ENCODE results near the gene NEAT1.
A peak's percentile ranks its signal among the peaks of the same experiment; 100 is the strongest.

The NEAT1 gene

GRCh38 chr11:65411681-65412070, 10.9 kb upstream of the NEAT1 start:
- DNase-seq: peak; percentile 55

GRCh38 chr11:65412271-65413076, 10.1 kb upstream of the NEAT1 start:
- DNase-seq: peak; percentile 49

GRCh38 chr11:65413077-65413664, 9.4 kb upstream of the NEAT1 start:
- DNase-seq: peak; percentile 44

- peak; percentile 45 for DNase-seq
These were observed 7.7 kb upstream of the NEAT1 start for GRCh38 chr11:65414776-65415498.

GRCh38 chr11:65415499-65416340, 6.9 kb upstream of the NEAT1 start:
- DNase-seq: peak; percentile 62

GRCh38 chr11:65416341-65416824, 6.2 kb upstream of the NEAT1 start:
- peak; percentile 97 for DNase-seq

GRCh38 chr11:65416841-65417701, 5.5 kb upstream of the NEAT1 start:
- DNase-seq: peak; percentile 74

- DNase-seq: peak; percentile 77
These were observed 4.7 kb upstream of the NEAT1 start for GRCh38 chr11:65417702-65418430.

GRCh38 chr11:65418431-65418680, 4.2 kb upstream of the NEAT1 start:
- no peak for DNase-seq

GRCh38 chr11:65418681-65419459, 3.7 kb upstream of the NEAT1 start:
- peak; percentile 94 for DNase-seq

- peak; percentile 75 for DNase-seq
These were observed 3.2 kb upstream of the NEAT1 start for GRCh38 chr11:65419460-65419771.

- DNase-seq: peak; percentile 89
These were observed 2.7 kb upstream of the NEAT1 start for GRCh38 chr11:65419772-65420481.

- DNase-seq: peak; percentile 62
These were observed 2.1 kb upstream of the NEAT1 start for GRCh38 chr11:65420506-65420905.

- peak; percentile 95 for DNase-seq
These were observed 1.4 kb upstream of the NEAT1 start for GRCh38 chr11:65420979-65421793.

GRCh38 chr11:65421794-65422632, 585 bp upstream of the NEAT1 start:
- peak; percentile 97 for DNase-seq

GRCh38 chr11:65423516-65424204, 1.1 kb downstream of the NEAT1 start:
- DNase-seq: peak; percentile 73

Data from activated effector memory CD4-positive, alpha-beta T cell treated with anti-CD3 and anti-CD28 coated beads, Interleukin-2, amount 50 U/mL, for 16 hours (primary cell).